Right hindlimb (tissue), 1 donor: ENCODE measurements around the gene CBL.
"Not testable (repeated sequence)": the region's sequence is repeated elsewhere in the genome, so short reads cannot be mapped to it uniquely, and the experiment has no call there.

Experiments used
- DNase-seq: peaks from one replicate; pipeline ENCODE4 v3.0.0-alpha.2; 2018

The CBL gene

GRCh38 chr11:119185981-119186634, 20.0 kb upstream of the CBL start:
- DNase-seq, result no peak

GRCh38 chr11:119187123-119187892, 18.8 kb upstream of the CBL start:
- DNase-seq, result no peak

GRCh38 chr11:119188067-119188466, 18.1 kb upstream of the CBL start:
- no peak for DNase-seq

GRCh38 chr11:119188887-119189286, 17.3 kb upstream of the CBL start:
- no peak for DNase-seq

GRCh38 chr11:119189393-119189792, 16.7 kb upstream of the CBL start:
- no peak for DNase-seq

- DNase-seq, result no peak
Measured at GRCh38 chr11:119190531-119190930, 15.6 kb upstream of the CBL start.

- not testable (repeated sequence) for DNase-seq
Measured at GRCh38 chr11:119191265-119191664, 14.9 kb upstream of the CBL start.

GRCh38 chr11:119192111-119192510, 14.0 kb upstream of the CBL start:
- DNase-seq, result no peak

- no peak for DNase-seq
Measured at GRCh38 chr11:119193001-119193400, 13.1 kb upstream of the CBL start.

- DNase-seq, result no peak
Measured at GRCh38 chr11:119193626-119194025, 12.5 kb upstream of the CBL start.

GRCh38 chr11:119194811-119195440, 11.2 kb upstream of the CBL start:
- no peak for DNase-seq

GRCh38 chr11:119195680-119196079, 10.5 kb upstream of the CBL start:
- peak; percentile 34 for DNase-seq

GRCh38 chr11:119196833-119197483, 9.2 kb upstream of the CBL start:
- DNase-seq, result peak; percentile 69

GRCh38 chr11:119198925-119199324, 7.2 kb upstream of the CBL start:
- DNase-seq, result no peak

GRCh38 chr11:119201236-119201635, 4.9 kb upstream of the CBL start:
- not testable (repeated sequence) for DNase-seq

- no peak for DNase-seq
Measured at GRCh38 chr11:119202554-119202953, 3.6 kb upstream of the CBL start.

GRCh38 chr11:119204066-119204465, 2.1 kb upstream of the CBL start:
- DNase-seq, result no peak

- DNase-seq, result no peak
Measured at GRCh38 chr11:119205080-119205479, 1.1 kb upstream of the CBL start.

- DNase-seq, result peak; percentile 79
Measured at GRCh38 chr11:119206511-119207414, 624 bp downstream of the CBL start.

- no peak for DNase-seq
Measured at GRCh38 chr11:119207415-119207960, 1.3 kb downstream of the CBL start.

- no peak for DNase-seq
Measured at GRCh38 chr11:119209186-119209585, 3.0 kb downstream of the CBL start.

GRCh38 chr11:119210050-119210449, 3.9 kb downstream of the CBL start:
- no peak for DNase-seq
